CD4-positive, alpha-beta memory T cell (primary cell): ENCODE data around the gene RNF151. TPM values are rescaled to one million over a fixed set of nuclear protein-coding genes. Genes with fewer than 3 reads are reported as not detected.

ENCODE experiments used
- CTCF ChIA-PET: fragments of 350-600 bp; sonication (Branson Sonifier 250); formaldehyde crosslinking; loops from one replicate; lab custom pipeline; 2021; ENCODE audit warnings: inconsistent platforms; ENCODE audit not compliant: partially characterized antibody; lab: Charles Lee
- POLR2A ChIA-PET: fragments of 350-600 bp; sonication (Branson Sonifier 250); formaldehyde crosslinking; loops from one replicate; lab custom pipeline; 2021; ENCODE audit not compliant: partially characterized antibody; lab: Charles Lee
- DNase-seq, 5 donors: peaks; one replicate each; pipeline versions ENCODE4 v3.0.0 to v3.0.0-alpha.2; 2020 to 2022; ENCODE audit warnings: mixed read lengths in 1 of 5
- H3K27ac ChIP-seq: one replicate; pipeline ENCODE4 v1.7.0; 2013; ENCODE audit warnings: low read depth, low read length
- H3K27me3 ChIP-seq: 2 replicates; pipeline ENCODE4 v1.7.0; 2013; ENCODE audit warnings: mild to moderate bottlenecking, low read length, moderate library complexity; ENCODE audit not compliant: insufficient read depth
- H3K36me3 ChIP-seq: 2 replicates; pipeline ENCODE4 v1.7.0; 2013; ENCODE audit warnings: mild to moderate bottlenecking, low read length, moderate library complexity; ENCODE audit not compliant: insufficient read depth
- H3K4me1 ChIP-seq: 2 replicates; pipeline ENCODE4 v1.7.0; 2013; ENCODE audit warnings: mild to moderate bottlenecking, low read length, moderate library complexity; ENCODE audit not compliant: insufficient read depth
- H3K4me3 ChIP-seq, 2 donors: one replicate each; pipeline ENCODE4 v1.7.0; 2013; ENCODE audit warnings: low read length in 2 of 2, mild to moderate bottlenecking in 1 of 2
- H3K9me3 ChIP-seq, 2 donors: one replicate each; pipeline ENCODE4 v1.7.0; 2013; ENCODE audit warnings: low read length in 2 of 2, control low read depth in 1 of 2; ENCODE audit not compliant: control insufficient read depth in 1 of 2
- H3K27ac Mint-ChIP-seq, 7 donors: one replicate each; pipeline ENCODE4 v1.8.0; 2020 to 2021; ENCODE audit warnings: mixed read lengths in 7 of 7, mild to moderate bottlenecking in 6 of 7, inconsistent platforms in 3 of 7, moderate library complexity in 3 of 7
- H3K27me3 Mint-ChIP-seq, 2 donors: one replicate each; pipeline ENCODE4 v1.8.0; 2020 to 2021; ENCODE audit warnings: mixed read lengths in 2 of 2
- H3K36me3 Mint-ChIP-seq, 2 donors: one replicate each; pipeline ENCODE4 v1.8.0; 2020 to 2021; ENCODE audit warnings: mixed read lengths in 2 of 2, inconsistent platforms in 1 of 2, mild to moderate bottlenecking in 1 of 2
- H3K4me1 Mint-ChIP-seq, 4 donors: one replicate each; pipeline ENCODE4 v1.8.0; 2020 to 2021; ENCODE audit warnings: mixed read lengths in 4 of 4, mild to moderate bottlenecking in 1 of 4
- H3K4me3 Mint-ChIP-seq, 8 donors: one replicate each; pipeline ENCODE4 v1.8.0; 2020 to 2021; ENCODE audit warnings: mixed read lengths in 8 of 8, mild to moderate bottlenecking in 7 of 8, moderate library complexity in 6 of 8, inconsistent platforms in 3 of 8
- H3K9me3 Mint-ChIP-seq, 8 donors: one replicate each; pipeline ENCODE4 v1.8.0; 2020 to 2021; ENCODE audit warnings: mixed read lengths in 8 of 8, mild to moderate bottlenecking in 5 of 8, inconsistent platforms in 3 of 8, moderate library complexity in 1 of 8
- intact Hi-C: fragments of 100-400 bp; cut with micrococcal nuclease; formaldehyde crosslinking; loops from one replicate; pipeline ENCODE4 v1.15.1; 2023
- polyA plus RNA-seq, 2 donors: library from polyadenylated mRNA; unstranded; fragments of 300-500 nt; fragmentation: Illumina TruSeq; gene quantifications; one replicate each; pipeline ENCODE4 v1.2.3, GENCODE V29; 2021
- total RNA-seq, 2 experiments: library from RNA; stranded (reverse); gene quantifications; one replicate each; pipeline ENCODE4 v1.2.3, GENCODE V29; 2021

RNF151 gene
- total and polyA plus RNA-seq, 4 experiments from 2014 or later, result not detected

DNA sequence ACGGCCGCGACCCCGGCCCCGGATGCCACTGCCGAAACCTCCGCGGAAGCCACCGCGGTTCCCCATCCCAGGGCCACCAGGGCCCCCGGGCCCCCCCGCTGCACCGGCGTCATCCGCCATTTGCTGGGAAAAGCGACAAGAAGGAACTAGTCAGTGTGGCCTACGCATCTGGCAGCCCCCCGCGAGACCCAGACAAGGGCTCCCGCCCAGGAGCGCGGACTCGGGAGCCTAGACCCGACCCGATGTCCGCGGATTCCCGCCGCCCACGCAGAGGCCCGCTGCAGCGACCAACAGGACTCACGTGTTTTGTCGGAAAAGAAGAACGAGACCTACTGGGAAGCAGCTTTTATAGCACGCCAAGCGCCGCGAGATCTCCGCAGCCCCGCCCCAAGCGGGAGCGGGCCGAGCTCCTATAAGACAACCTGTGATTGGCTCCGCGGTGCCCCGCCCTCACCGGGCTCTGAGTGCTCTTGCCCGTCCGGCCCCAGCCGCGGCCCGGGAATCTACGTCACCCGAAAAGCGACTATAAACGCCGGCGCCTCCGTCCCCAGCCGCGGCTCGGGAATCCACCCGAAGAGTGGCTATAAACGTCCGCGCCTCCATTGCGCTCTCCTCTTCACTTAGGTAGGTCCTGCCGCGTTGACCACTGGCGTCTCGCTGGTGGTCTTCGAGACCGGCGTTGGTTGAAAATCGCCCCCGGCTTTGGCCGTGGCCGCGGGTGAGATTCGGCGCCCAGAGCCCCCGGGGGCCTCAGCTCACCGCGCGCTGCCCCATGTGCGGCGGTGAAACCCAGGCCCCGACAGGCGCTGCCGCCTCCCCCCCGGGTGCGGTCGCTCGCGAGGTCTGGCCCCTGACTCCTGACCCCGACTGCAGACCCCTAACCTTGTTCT lies 1.9 kb upstream of the RNF151 start, which contains the start of gene RPS2:
Gene RPS2, minus strand, starts transcription at position 321 of the 890 bp plus-strand sequence. Its CDS starts 201 bp downstream, at position 120.
- H3K4me3 ChIP-seq, result peak within 1 kb of the TSS; percentile 78 to 86
- Mint-ChIP-seq H3K9me3 (peaks cover 0 to 5% (median 0%) of the 10 kb centered on the region in 8 donors), H3K4me1 (peaks cover 28 to 59% (median 42%) of the 10 kb centered on the region in 4 donors), H3K27ac (peak within 1 kb of the TSS; percentile 97 to 99 (median 98)), H3K36me3 (peaks cover 21 to 49% of the 10 kb centered on the region in 2 donors), H3K4me3 (peak within 1 kb of the TSS; percentile 91 to 97 (median 94)), H3K27me3 (no peaks in the 10 kb centered on the region)
- POLR2A ChIA-PET, result interaction anchor here (0.6 to 9.4 kb wide), 45 partner anchors 9 to 1640 kb away, joined by 3 to 99 read pairs (median 4); partner anchors contain the start of genes AMDHD2, CRAMP1, ECI1 and EME2
- H3K27me3 ChIP-seq, result no peaks in the 10 kb centered on the region
- no peaks in the 10 kb centered on the region for H3K9me3 ChIP-seq
- CTCF ChIA-PET, result interaction anchor here (0.9 to 1.4 kb wide), 5 partner anchors 9 to 190 kb away, joined by 3 to 5 read pairs (median 4); partner anchors contain the start of genes MSRB1 and TRAF7
- intact Hi-C loops, result loop anchor here (1.0 to 2.0 kb wide), 3 partner anchors 8 to 191 kb away; partner anchors contain the start of genes TBL3 and TRAF7
- H3K27ac ChIP-seq, result peak within 1 kb of the TSS; percentile 97
- peaks cover 50% of the 10 kb centered on the region for H3K4me1 ChIP-seq
- H3K36me3 ChIP-seq, result peaks cover 18% of the 10 kb centered on the region
- peak; percentile 97 to 99 (median 99) for DNase-seq

DNA sequence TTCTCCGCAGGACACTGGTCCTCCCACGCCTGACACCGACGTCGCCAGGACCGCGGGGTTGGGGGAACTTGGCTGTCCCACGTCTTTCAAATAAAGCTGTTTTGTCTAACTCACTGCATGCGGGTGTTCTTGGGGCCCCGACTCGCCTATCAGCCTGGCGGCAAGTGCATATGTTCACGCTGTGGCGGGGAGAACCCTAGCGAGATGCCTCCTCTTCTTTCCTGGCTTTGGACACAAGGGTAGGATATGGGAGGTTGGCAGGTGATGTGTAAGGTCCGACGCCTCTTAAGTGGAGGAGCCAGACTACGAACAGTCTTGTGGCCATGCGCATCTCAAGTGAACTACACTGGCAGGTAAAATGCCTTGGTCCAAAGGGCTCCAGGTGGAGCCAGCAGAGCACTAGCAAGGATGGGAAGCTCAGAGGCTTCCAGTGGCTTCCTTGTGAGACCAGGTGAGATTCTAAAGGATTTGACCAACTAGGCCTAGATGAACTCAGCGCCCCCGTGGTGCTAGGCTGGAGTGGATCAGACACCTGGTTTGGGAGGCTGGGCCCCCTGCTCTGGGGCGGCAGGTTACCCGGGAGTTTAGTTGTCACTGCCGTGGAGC lies 1.2 kb upstream of the RNF151 start:
- no peaks in the 10 kb centered on the region for H3K9me3 ChIP-seq
- H3K27ac Mint-ChIP-seq, result peak overlapping the region; percentile 97 to 99 (median 97)
- peaks cover 26 to 51% (median 36%) of the 10 kb centered on the region in 4 donors for H3K4me1 Mint-ChIP-seq
- H3K36me3 ChIP-seq, result peaks cover 18% of the 10 kb centered on the region
- H3K4me3 ChIP-seq, result peak overlapping the region; percentile 78 to 86
- DNase-seq, result peak in 1 of 5 donors; percentile 45
- peaks cover 0 to 5% (median 0%) of the 10 kb centered on the region in 8 donors for H3K9me3 Mint-ChIP-seq
- no peaks in the 10 kb centered on the region for H3K27me3 Mint-ChIP-seq
- ChIA-PET POLR2A (interaction anchor here (0.6 to 9.4 kb wide), 38 partner anchors 8 to 902 kb away, joined by 3 to 99 read pairs (median 6); partner anchors contain the start of genes AMDHD2, CRAMP1, ECI1 and EME2), CTCF (interaction anchor here (0.7 to 1.6 kb wide), 6 partner anchors 9 to 190 kb away, joined by 3 to 7 read pairs (median 4); partner anchors contain the start of genes MSRB1 and TRAF7)
- H3K36me3 Mint-ChIP-seq, result peaks cover 21 to 47% of the 10 kb centered on the region in 2 donors
- peaks cover 47% of the 10 kb centered on the region for H3K4me1 ChIP-seq
- H3K27ac ChIP-seq, result peak overlapping the region; percentile 97
- intact Hi-C loops, result loop anchor here (2.0 kb wide), 1 partner anchor 27 kb away; no protein-coding TSS in a partner anchor
- H3K4me3 Mint-ChIP-seq, result peak overlapping the region; percentile 90 to 97 (median 92)
- H3K27me3 ChIP-seq, result no peaks in the 10 kb centered on the region

DNA sequence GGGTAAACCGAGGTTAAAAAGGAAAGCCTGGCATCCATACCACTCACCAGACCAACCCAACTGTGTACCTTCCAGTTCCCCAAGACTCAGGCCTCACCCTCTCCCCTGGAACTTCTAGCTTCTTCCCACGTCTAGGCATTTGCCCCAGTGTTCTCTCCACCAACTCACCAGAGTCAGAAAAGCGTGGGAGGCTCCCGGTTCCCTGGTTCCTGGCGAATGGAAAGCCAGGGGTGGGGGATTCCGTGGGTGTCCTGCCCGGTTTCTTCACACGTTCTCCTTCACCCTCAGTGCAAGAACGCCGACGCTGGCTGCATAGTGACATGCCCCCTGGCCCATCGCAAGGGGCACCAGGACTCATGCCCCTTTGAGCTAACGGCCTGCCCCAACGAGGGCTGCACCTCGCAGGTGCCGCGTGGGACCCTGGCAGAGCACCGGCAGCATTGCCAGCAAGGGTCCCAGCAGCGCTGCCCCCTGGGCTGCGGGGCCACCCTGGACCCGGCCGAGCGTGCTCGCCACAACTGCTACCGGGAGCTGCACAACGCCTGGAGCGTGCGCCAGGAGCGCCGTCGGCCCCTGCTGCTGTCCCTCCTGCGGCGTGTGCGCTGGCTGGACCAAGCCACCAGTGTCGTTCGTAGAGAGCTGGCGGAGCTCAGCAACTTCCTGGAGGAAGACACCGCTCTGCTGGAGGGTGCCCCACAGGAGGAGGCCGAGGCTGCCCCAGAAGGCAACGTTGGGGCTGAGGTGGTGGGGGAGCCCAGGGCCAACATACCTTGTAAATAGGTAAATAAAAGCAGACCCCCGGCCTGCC lies 1.7 kb downstream of the RNF151 start:
- peaks cover 20 to 48% (median 30%) of the 10 kb centered on the region in 4 donors for H3K4me1 Mint-ChIP-seq
- no peak overlapping the region for H3K27ac ChIP-seq
- peaks cover 8 to 34% of the 10 kb centered on the region in 2 donors for H3K36me3 Mint-ChIP-seq
- no peaks in the 10 kb centered on the region for H3K9me3 ChIP-seq
- peak overlapping the region in 4 of 7 donors; percentile 22 to 76 (median 24) for H3K27ac Mint-ChIP-seq
- CTCF ChIA-PET, result no interaction called here
- H3K27me3 Mint-ChIP-seq, result peaks cover 0 to 2% of the 10 kb centered on the region in 2 donors
- no peak overlapping the region for H3K4me3 Mint-ChIP-seq
- intact Hi-C loops, result no loop called here
- POLR2A ChIA-PET, result interaction anchor here (3.8 to 9.4 kb wide), 2 partner anchors 8 to 186 kb away, joined by 75 to 84 read pairs; partner anchors contain the start of genes NDUFB10 and TRAF7
- H3K4me1 ChIP-seq, result peaks cover 41% of the 10 kb centered on the region
- no peak overlapping the region for H3K4me3 ChIP-seq
- no peaks in the 10 kb centered on the region for H3K27me3 ChIP-seq
- peaks cover 4% of the 10 kb centered on the region for H3K36me3 ChIP-seq
- H3K9me3 Mint-ChIP-seq, result peaks cover 0 to 7% (median 0%) of the 10 kb centered on the region in 8 donors
- DNase-seq, result peak in 1 of 5 donors; percentile 16

GRCh38 chr16:1971796-1972489 lies 5.3 kb downstream of the RNF151 start, which contains the start of gene TBL3:
TSS of gene TBL3 (plus strand) at chr16:1972053. CDS start at chr16:1972165, 112 bp downstream.
- peaks cover 27% of the 10 kb centered on the region for H3K36me3 ChIP-seq
- Mint-ChIP-seq H3K9me3 (peaks cover 0 to 3% (median 0%) of the 10 kb centered on the region in 8 donors), H3K36me3 (peaks cover 19 to 33% of the 10 kb centered on the region in 2 donors), H3K27ac (peak within 1 kb of the TSS; percentile 89 to 99 (median 97)), H3K27me3 (peaks cover 0 to 5% of the 10 kb centered on the region in 2 donors), H3K4me3 (peak within 1 kb of the TSS; percentile 94 to 99 (median 96)), H3K4me1 (peaks cover 8 to 22% (median 16%) of the 10 kb centered on the region in 4 donors)
- no peaks in the 10 kb centered on the region for H3K9me3 ChIP-seq
- peak within 1 kb of the TSS; percentile 55 to 73 for H3K4me3 ChIP-seq
- H3K4me1 ChIP-seq, result peaks cover 27% of the 10 kb centered on the region
- intact Hi-C loops, result loop anchor here (1.0 to 5.0 kb wide), 6 partner anchors 8 to 1335 kb away; partner anchors contain the start of genes METTL26, MLST8, NDUFB10 and RNPS1
- H3K27ac ChIP-seq, result peak within 1 kb of the TSS; percentile 70
- POLR2A ChIA-PET, result interaction anchor here (0.6 to 3.8 kb wide), 24 partner anchors 9 to 572 kb away, joined by 3 to 84 read pairs (median 6); partner anchors contain the start of genes FAHD1, GFER, HAGH and MSRB1
- peak; percentile 97 to 98 (median 97) for DNase-seq
- CTCF ChIA-PET, result interaction anchor here (1.3 to 2.6 kb wide), 3 partner anchors 10 to 169 kb away, joined by 5 to 18 read pairs (median 5); partner anchors contain the start of genes NDUFB10 and NOXO1
- no peaks in the 10 kb centered on the region for H3K27me3 ChIP-seq

DNA sequence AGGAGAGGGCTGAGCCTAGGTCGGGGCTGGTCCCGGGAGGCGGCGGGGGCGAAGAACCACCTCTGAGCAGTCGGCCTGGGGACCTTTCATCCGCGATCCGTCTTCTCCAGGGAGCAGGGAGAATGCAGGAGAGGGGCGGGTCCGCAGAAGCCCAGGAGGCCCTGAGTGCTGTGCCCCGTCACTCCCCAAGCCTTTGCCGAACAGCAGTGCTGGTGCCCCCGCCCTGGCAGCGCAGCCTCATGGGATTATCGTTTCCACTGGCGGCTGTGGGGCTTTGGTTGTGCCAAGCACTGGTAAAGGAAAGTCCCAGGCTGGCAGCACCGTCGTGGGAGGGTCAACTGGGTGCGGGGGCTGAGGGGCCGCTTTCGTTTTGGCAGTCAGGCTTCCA lies 5.8 kb downstream of the RNF151 start:
- DNase-seq, result peak in 1 of 5 donors; percentile 61
- no peaks in the 10 kb centered on the region for H3K9me3 ChIP-seq
- Mint-ChIP-seq H3K27me3 (peaks cover 0 to 5% of the 10 kb centered on the region in 2 donors), H3K27ac (peak overlapping the region in 5 of 7 donors; percentile 12 to 99 (median 89)), H3K4me1 (peaks cover 8 to 22% (median 16%) of the 10 kb centered on the region in 4 donors), H3K4me3 (peak overlapping the region; percentile 94 to 99 (median 96)), H3K36me3 (peaks cover 21 to 33% of the 10 kb centered on the region in 2 donors), H3K9me3 (peaks cover 0 to 3% (median 0%) of the 10 kb centered on the region in 8 donors)
- no peaks in the 10 kb centered on the region for H3K27me3 ChIP-seq
- intact Hi-C loops, result loop anchor here (1.0 to 5.0 kb wide), 4 partner anchors 8 to 1335 kb away; partner anchors contain the start of genes METTL26, MLST8 and RPS2
- H3K4me3 ChIP-seq, result peak overlapping the region; percentile 29 to 73
- ChIA-PET POLR2A (interaction anchor here (0.8 to 3.8 kb wide), 17 partner anchors 9 to 242 kb away, joined by 4 to 84 read pairs (median 7); partner anchors contain the start of genes FAHD1, GFER, HAGH and MSRB1), CTCF (interaction anchor here (1.3 to 2.6 kb wide), 2 partner anchors 9 to 12 kb away, joined by 5 to 18 read pairs; partner anchors contain the start of genes NDUFB10 and NOXO1)
- H3K36me3 ChIP-seq, result peaks cover 30% of the 10 kb centered on the region
- peaks cover 27% of the 10 kb centered on the region for H3K4me1 ChIP-seq
- peak overlapping the region; percentile 70 for H3K27ac ChIP-seq
